Cardiac fibroblast (primary cell): ENCODE measurements around the gene RAB3IL1.
A peak's percentile ranks its signal among the peaks of the same experiment; 100 is the strongest.
"Not testable (repeated sequence)": the region's sequence is repeated elsewhere in the genome, so short reads cannot be mapped to it uniquely, and the experiment has no call there.

ENCODE experiments used
- DNase-seq, 2 donors: peaks; one replicate each; pipeline versions ENCODE4 v3.0.0 to v3.0.0-alpha.2; 2010; ENCODE audit warnings: low read depth in 2 of 2
- H3K4me3 ChIP-seq, 2 donors: replicated peaks in 1 of 2; 1 replicate in 1 of 2; 2 replicates in 1 of 2; pipeline ENCODE4 v1.5.1; 2011; ENCODE audit warnings: low read depth in 2 of 2, low read length in 2 of 2, mild to moderate bottlenecking in 2 of 2, moderate library complexity in 1 of 2
- CTCF ChIP-seq: IDR thresholded peaks from one replicate; pipeline ENCODE4 v1.5.1; 2011; ENCODE audit warnings: low read depth, mild to moderate bottlenecking, low read length, inconsistent platforms

Gene RAB3IL1

GRCh38 chr11:61957021-61957770 lies 39.8 kb upstream of the RAB3IL1 start:
- H3K4me3 ChIP-seq = no peak overlapping the region
- no peak for DNase-seq
- TF ChIP-seq CTCF = no peak

- DNase-seq = no peak
- peak overlapping the region in 1 of 2 donors; percentile 53 for H3K4me3 ChIP-seq
- TF ChIP-seq CTCF = no peak
Observed at GRCh38 chr11:61956191-61957020, 39.0 kb upstream of the RAB3IL1 start.

- TF ChIP-seq CTCF = no peak
- peak overlapping the region; percentile 38 to 53 for H3K4me3 ChIP-seq
- no peak for DNase-seq
Observed at GRCh38 chr11:61955422-61956135, 38.2 kb upstream of the RAB3IL1 start.

GRCh38 chr11:61954851-61955421 lies 37.6 kb upstream of the RAB3IL1 start:
- TF ChIP-seq CTCF = peak; percentile 28
- peak; percentile 92 for DNase-seq
- peak overlapping the region; percentile 38 to 53 for H3K4me3 ChIP-seq

- no peak for DNase-seq
- TF ChIP-seq CTCF = no peak
- H3K4me3 ChIP-seq = peak overlapping the region in 1 of 2 donors; percentile 53
Observed at GRCh38 chr11:61954106-61954850, 36.9 kb upstream of the RAB3IL1 start.

GRCh38 chr11:61953632-61954031 lies 36.3 kb upstream of the RAB3IL1 start:
- not testable (repeated sequence) for H3K4me3 ChIP-seq, DNase-seq
